ENCODE data around the gene NOTCH4.

The NOTCH4 gene

DNA sequence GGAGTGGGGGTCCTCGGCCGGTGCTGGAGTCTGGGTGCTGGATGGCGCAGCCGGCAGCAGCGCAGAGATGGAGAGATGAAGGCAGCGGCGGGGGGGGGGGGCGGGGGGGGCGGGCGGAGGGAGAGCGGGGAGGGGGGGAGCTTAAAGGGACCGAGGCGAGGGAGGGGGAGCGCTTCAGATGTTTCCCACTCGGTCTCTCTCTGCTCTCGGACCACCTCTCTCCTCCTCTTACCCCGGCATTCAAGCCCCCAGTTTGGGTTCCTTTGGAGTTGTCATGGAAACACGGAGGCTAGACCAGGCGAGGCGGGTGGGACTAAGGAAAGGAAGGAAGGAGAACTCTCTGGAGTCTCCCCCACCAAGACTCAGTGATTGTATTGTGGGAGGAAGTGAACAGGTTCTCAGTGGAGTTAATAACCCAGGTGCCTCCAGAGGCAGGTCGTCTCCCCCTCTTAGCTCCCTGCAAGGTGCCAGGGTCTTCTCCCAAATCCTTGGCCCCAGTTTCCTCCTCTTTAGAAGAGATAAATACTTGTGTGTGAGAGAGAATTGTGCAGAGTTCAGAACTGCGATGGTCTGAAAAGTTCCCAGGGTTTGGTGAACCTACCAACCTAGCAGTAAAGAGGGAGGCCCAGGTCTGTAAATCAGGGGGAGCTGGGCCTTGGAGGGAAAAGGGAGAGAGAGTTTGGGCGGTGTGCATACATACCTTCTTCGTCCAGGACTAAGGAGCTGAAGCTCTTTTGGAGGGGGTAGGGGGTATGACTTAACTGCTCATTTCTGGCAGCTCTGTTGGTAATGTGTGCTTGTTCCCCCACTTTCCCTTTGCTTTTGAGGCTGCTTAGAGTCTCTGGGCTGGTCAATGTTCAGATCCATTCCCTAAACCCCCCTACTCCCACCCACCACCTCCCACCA lies 71.8 kb downstream of the NOTCH4 start, which contains the start of gene PRRT1:
Gene PRRT1 (minus strand): TSS at position 77 of the 906 bp plus-strand sequence. CDS start 112 bp downstream, outside the sequence.
- TF ChIP-seq, protein P1, sequence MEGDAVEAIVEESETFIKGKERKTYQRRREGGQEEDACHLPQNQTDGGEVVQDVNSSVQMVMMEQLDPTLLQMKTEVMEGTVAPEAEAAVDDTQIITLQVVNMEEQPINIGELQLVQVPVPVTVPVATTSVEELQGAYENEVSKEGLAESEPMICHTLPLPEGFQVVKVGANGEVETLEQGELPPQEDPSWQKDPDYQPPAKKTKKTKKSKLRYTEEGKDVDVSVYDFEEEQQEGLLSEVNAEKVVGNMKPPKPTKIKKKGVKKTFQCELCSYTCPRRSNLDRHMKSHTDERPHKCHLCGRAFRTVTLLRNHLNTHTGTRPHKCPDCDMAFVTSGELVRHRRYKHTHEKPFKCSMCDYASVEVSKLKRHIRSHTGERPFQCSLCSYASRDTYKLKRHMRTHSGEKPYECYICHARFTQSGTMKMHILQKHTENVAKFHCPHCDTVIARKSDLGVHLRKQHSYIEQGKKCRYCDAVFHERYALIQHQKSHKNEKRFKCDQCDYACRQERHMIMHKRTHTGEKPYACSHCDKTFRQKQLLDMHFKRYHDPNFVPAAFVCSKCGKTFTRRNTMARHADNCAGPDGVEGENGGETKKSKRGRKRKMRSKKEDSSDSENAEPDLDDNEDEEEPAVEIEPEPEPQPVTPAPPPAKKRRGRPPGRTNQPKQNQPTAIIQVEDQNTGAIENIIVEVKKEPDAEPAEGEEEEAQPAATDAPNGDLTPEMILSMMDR (IDR thresholded peaks at IDR 0.05; ENCODE audit: insufficient read depth, low read depth, low read length, missing control alignments) = no peak
- no peak for DNase-seq (ENCODE audit: low read depth)
- no peak within 1 kb of the TSS for H3K4me3 ChIP-seq (ENCODE audit: low read depth, low read length)

DNA sequence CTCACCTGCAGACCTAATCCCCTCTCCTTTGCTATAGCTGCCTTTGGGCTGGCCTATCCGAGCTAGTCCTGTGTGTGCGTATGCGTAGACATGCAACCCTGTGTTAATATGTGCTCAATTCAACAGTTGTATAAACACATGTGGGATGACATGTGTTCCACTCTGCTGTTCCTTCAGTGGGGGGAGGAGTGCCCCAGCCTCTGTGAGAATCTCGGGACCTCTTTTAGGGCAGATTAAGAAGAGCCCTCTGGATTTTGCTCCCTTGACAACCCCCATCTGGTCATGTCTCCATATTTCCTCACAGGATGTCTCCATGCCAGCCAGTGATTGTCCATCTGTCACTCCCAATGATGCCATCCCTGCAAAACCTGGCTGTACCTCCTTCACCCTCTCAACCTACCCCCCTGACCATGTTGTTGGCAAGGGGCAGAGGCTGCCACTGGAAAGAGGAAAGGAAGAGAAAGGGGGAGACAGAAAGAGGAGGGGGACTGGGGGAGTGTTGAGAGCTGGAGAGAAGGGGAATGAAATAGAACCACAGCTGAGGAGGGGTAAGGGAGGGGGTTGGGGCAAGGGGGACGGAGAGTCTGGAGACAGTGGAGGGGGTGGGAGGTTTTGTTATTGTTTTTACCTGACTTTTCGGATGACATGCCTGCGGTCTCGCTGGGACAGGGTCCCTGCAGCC lies 72.5 kb downstream of the NOTCH4 start:
- H3K4me3 ChIP-seq (ENCODE audit: low read depth, low read length) = no peak overlapping the region
- no peak for DNase-seq (ENCODE audit: low read depth)
- TF ChIP-seq, protein P1 (IDR thresholded peaks at IDR 0.05; ENCODE audit: insufficient read depth, low read depth, low read length, missing control alignments) = no peak

DNA sequence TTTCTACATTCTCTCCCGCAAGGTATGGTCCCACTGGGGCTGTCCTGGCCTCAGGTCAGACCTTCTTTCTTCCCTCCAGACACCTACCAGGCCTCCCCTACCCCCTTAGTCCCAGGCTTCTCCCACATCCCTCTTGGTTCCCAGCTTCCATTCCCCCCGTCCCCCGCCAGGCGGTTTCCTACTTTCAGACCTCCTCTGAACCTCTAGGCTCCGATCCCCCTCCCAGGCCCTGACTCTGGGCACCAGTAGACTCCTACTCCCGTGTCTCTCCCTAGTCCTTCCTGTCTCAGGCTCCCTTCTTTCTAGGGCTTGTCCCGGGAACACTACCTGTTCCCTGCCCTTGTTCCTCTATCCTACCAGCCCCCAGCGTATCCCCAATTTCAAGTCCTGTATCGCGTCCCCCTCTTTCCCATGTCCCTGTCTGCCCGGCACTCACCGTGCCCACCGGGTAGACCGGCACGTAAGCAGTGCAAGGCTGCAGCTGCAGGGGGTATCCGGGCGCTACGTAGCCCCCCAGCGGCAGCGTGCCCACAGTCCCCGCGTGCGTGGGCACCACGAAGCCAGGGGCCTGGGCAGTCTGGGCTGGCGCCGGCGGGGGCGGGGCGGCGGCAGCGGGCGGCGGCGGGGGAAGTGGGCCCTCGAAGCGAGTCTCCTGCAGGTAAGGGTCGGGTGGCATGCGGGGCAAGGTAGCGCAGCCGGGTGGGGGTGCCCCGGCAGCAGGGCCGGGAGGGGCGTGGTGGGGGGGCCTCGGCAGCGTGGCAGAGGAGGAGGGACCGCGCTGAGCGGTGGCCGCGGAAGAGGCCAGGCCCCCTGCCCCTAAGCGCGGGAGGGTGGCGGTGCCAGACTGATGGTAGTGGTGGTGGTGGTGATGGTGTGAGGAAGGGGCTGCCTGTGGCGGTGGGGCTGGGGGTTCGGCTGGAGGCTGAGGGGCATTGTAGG lies 73.7 kb downstream of the NOTCH4 start:
- no peak for DNase-seq (ENCODE audit: low read depth)
- no peak overlapping the region for H3K4me3 ChIP-seq (ENCODE audit: low read depth, low read length)
- TF ChIP-seq, protein P1 (IDR thresholded peaks at IDR 0.05; ENCODE audit: insufficient read depth, low read depth, low read length, missing control alignments) = no peak

DNA sequence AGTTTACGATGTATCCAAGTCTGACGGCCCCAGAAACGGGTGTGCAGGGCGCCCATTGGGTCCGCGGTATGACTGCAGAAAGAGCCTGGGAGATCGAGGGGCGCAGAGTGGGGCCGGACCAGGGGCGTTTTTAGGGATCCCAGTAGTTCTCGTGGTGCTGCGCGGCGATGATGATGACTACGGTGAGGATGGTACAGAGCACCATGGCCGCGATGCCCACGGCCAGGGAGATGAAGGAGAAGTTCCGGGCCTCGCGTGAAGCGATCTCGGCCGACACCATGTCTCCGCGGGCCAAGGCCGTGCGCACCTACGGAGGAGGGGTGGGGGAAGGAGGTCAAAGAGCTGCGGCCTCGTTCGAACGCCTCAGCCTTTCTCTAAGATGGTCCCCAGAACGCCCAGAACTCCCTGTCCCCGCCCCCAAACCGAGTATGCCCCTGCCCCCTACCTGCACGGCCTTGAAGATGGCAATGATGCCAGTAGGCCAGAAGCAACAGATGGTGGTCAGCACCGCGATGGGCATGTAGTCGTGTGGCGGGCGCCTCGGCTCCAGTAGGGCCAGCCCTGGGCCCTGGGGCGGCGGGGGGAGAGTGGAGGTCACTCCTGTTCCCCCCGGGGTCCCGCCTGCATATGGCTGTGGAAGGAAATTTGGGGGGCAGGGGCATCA lies 74.6 kb downstream of the NOTCH4 start:
- TF ChIP-seq, protein P1 (IDR thresholded peaks at IDR 0.05; ENCODE audit: insufficient read depth, low read depth, low read length, missing control alignments) = no peak
- no peak overlapping the region for H3K4me3 ChIP-seq (ENCODE audit: low read depth, low read length)
- no peak for DNase-seq (ENCODE audit: low read depth)

DNA sequence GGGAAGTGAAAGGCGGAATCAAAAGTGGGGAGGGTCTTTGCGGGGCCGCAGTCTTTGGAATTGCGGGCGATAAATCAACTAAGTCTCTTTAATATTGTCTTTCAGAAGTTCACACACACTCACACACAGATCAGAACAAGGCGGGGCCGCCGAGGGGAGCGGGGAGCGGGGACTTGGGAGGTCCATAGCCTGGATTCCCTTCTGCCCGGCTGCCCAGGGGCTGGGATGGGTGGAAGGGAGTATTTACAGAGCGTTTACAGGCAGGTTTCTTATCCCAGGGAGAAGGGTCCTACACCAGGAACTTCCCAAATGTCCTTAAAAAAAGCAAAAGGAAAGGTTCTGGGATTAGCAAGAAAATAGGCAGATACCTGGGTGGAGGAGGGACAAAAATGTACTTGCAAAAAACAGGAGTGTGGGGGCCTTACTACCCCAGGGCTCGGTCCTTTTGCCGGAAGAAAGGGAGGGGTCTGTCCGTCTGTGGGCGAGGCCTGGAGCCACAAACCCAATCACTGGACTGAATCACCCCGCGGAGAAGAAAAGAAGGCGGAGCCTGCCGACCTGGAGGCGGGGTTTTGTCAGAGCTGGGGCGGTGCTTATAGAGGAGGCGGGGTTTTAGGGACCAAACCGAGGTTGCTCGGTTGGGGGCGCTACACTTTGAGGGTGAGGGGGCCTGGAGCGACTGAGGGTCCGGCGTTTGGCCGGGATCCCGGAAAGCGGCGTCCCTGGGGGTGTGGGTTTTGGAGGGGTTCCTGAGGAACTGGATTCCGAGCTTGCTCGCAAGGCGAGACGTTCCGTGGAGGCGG lies 75.4 kb downstream of the NOTCH4 start:
- no peak overlapping the region for H3K4me3 ChIP-seq (ENCODE audit: low read depth, low read length)
- no peak for DNase-seq (ENCODE audit: low read depth)
- TF ChIP-seq, protein P1 (IDR thresholded peaks at IDR 0.05; ENCODE audit: insufficient read depth, low read depth, low read length, missing control alignments) = no peak

Measured in GM12865 (cell line).